Fibroblast of skin of right quadriceps (primary cell): ENCODE results near the gene DNAJB14.

Experiments
- DNase-seq: peaks from one replicate; pipeline ENCODE4 v3.0.0-alpha.2; 2013

Gene DNAJB14

GRCh38 chr4:99861120-99861905, 85.1 kb downstream of the DNAJB14 start:
- no peak for DNase-seq

GRCh38 chr4:99860521-99860920, 85.9 kb downstream of the DNAJB14 start:
- DNase-seq, result no peak

GRCh38 chr4:99859618-99860017, 86.8 kb downstream of the DNAJB14 start:
- no peak for DNase-seq

GRCh38 chr4:99857307-99857706, 89.1 kb downstream of the DNAJB14 start:
- DNase-seq, result no peak

DNA sequence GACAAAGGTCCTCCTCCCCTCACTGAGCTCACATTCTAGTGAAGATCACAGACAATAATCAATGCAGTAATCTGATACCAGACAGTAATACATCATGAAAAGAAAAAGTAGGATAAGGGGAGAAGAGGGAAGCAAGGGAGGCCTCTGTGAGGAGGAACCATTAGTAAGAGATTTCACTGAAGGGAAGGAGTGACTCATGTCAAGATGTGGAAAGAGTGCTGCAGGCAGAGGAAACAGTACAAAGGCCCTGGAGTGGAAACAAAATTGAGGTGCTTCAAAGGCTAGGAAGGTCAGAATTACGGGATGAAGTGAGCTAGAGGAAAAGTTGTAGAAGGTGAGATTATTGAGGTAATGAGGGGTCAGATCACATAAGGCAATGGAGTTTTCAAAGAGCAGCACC, 90.3 kb downstream of the DNAJB14 start:
- peak; percentile 7 for DNase-seq

DNA sequence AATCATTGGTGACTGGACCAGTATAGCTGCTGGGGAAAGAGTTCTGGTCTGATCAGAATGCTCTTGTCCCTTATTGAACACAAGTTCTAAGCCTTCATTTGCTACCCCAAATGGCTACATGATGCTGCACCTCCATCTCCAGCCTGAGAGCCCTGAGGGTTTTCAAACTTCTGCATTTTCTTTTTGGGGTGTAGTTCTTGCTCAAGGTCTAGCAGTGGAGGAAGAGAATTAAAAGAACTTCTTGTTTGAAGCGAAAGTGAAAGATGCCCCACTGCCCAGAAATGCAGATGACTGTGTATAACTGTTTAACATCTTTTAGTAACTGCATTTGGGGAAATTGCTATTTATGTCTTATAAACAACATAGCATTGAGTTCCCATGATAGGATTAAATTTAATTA, 90.7 kb downstream of the DNAJB14 start:
- no peak for DNase-seq

GRCh38 chr4:99853999-99854398, 92.4 kb downstream of the DNAJB14 start:
- DNase-seq, result no peak

DNA sequence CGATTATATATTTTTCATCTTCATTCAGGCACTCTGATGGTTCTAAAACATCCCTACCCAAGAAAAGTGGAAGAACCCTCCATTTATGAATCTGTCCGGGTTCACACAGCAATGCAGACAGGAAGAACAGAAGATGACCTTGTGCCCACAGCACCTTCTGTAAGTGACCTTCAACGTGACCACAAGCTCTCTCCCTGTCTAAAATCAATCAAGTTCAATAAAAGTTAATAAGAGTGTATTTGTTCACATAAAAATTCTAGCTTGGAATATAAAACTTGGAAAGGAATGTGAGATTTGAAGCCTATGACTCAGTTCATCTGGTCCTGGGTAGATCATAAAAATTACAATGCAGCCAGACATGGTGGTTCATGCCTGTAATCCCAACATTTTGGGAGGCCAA, 93.2 kb downstream of the DNAJB14 start:
- no peak for DNase-seq

- DNase-seq, result no peak
Observed at GRCh38 chr4:99852199-99852749, 94.1 kb downstream of the DNAJB14 start.

- no peak for DNase-seq
Observed at GRCh38 chr4:99848591-99849001, 97.8 kb downstream of the DNAJB14 start.

DNA sequence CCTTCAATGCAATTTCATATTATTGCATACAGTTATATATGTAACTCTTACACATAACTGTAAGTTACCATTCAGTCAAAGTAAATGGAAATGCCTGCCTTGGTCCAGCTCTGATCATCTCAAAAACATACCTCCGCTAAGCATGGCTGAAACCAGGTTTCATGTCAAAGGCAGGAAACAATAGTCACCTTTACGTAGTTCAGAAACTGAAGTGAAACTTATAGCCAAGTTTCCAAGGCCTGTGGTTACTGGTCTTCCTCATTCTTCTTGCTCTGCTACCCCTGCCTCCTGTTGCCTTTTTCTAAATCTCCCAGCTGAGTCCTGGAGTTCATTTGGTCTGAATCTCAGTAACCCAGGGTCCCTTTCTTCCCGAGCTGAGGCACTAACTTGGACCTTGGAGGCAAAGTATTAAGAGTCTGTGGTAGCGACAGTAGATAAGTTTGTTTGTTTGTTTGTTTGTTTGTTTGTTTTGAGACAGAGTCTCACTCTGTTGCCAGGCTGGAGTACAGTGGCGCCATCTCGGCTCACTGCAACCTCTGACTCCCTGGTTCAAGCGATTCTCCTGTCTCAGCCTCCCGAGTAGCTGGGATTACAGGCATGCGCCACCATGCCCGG, 98.9 kb downstream of the DNAJB14 start:
- no peak for DNase-seq

DNA sequence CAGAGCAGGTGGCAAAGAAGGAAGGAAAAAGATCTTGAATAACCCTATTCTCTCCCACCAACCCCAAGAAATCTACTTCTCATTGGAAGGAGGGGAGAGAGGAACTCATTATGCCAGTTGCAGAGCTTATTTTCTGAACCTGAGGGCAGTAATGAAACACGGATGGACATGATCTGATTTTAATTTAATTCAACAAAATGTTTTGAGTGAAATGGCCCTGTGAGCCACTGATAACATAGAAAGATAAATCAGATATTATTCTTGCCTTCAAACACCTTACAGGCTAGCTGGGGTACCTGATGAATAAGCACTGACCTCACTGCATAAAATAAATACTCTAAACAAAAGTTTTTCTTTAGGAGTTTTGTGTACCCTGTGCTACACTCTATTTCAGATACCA, 99.5 kb downstream of the DNAJB14 start:
- DNase-seq, result no peak
